Mesothelial cell of epicardium (in vitro differentiated cells): ENCODE results near the gene NCKAP1. TPM values are rescaled to one million over a fixed set of nuclear protein-coding genes. Genes with fewer than 3 reads are reported as not detected.

Experiments used
- DNase-seq, 2 experiments: peaks; one replicate each; pipeline ENCODE4 v3.0.0; 2021; ENCODE audit warnings: low spot score in 2 of 2; ENCODE audit not compliant: unreplicated experiment in 2 of 2
- H3K27ac Mint-ChIP-seq: 2 replicates; pipeline ENCODE4 v1.8.0; 2021; ENCODE audit warnings: mixed read lengths
- H3K27me3 Mint-ChIP-seq: 2 replicates; pipeline ENCODE4 v1.8.0; 2021; ENCODE audit warnings: low read depth, mixed read lengths
- H3K36me3 Mint-ChIP-seq: 2 replicates; pipeline ENCODE4 v1.8.0; 2021; ENCODE audit warnings: mixed read lengths
- H3K4me1 Mint-ChIP-seq: 2 replicates; pipeline ENCODE4 v1.8.0; 2021; ENCODE audit warnings: mixed read lengths
- H3K4me3 Mint-ChIP-seq: 2 replicates; pipeline ENCODE4 v1.8.0; 2021; ENCODE audit warnings: mild to moderate bottlenecking, moderate library complexity, mixed read lengths
- H3K9me3 Mint-ChIP-seq: 2 replicates; pipeline ENCODE4 v1.8.0; 2021; ENCODE audit warnings: mixed read lengths
- total RNA-seq: library from RNA; stranded (reverse); gene quantifications from 3 replicates; pipeline ENCODE4 v1.2.1, GENCODE V29; 2021
- TF ChIP-seq, protein P1 (sequence below): fragments of 200-600 bp; sonication (generic); IDR thresholded peaks from one replicate; pipeline ENCODE4 v1.5.0; 2021; ENCODE audit warnings: antibody characterized with exemption; ENCODE audit not compliant: unreplicated experiment

Gene NCKAP1
- total RNA-seq, 1 donor from 2014 or later = 104 TPM

DNA sequence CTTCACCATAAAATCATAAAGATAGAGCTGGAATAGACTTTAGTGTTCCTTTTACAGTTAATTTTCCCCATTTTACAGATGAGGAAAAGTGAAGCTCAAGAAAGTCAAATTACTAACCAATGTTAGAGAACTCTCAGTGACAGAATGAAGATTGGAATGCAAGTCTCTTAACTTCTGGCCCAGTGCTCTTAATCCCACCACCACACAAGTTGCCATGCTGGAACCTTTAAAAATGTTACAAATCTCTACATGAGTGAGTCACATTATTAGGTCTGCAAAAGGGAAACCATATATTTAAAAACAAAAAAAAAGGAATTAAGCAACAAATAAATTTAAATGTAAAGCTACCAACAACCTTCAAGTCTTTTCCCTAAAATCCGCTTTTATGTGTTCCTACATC, 3.5 kb downstream of the NCKAP1 start:
- Mint-ChIP-seq H3K4me3 (no peak overlapping the region), H3K9me3 (no peaks in the 10 kb centered on the region), H3K27me3 (peaks cover 4% of the 10 kb centered on the region), H3K4me1 (peaks cover 47% of the 10 kb centered on the region), H3K27ac (peak overlapping the region; percentile 62), H3K36me3 (no peaks in the 10 kb centered on the region)
- no peak for DNase-seq
- TF ChIP-seq, protein P1, sequence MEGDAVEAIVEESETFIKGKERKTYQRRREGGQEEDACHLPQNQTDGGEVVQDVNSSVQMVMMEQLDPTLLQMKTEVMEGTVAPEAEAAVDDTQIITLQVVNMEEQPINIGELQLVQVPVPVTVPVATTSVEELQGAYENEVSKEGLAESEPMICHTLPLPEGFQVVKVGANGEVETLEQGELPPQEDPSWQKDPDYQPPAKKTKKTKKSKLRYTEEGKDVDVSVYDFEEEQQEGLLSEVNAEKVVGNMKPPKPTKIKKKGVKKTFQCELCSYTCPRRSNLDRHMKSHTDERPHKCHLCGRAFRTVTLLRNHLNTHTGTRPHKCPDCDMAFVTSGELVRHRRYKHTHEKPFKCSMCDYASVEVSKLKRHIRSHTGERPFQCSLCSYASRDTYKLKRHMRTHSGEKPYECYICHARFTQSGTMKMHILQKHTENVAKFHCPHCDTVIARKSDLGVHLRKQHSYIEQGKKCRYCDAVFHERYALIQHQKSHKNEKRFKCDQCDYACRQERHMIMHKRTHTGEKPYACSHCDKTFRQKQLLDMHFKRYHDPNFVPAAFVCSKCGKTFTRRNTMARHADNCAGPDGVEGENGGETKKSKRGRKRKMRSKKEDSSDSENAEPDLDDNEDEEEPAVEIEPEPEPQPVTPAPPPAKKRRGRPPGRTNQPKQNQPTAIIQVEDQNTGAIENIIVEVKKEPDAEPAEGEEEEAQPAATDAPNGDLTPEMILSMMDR = no peak

DNA sequence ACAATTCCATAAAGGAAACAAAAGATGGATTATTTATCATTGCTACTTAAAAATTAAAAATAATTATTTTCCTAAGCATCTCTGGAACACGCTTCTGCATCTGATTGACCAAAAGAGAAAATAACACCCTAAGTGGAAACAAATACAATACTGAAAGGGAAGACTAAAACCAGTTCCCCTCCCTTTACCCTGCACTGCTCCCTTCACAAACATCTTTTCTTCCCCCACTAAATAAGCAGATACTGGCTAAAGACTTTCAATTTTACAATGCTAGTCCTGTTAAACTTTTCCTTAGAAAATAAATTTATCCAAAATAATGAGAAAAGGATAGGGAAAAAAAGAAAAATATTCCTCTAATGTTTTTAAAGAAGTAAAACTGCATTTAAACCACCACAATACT, 4.3 kb downstream of the NCKAP1 start:
- DNase-seq = no peak
- H3K27ac Mint-ChIP-seq = no peak overlapping the region
- no peaks in the 10 kb centered on the region for H3K36me3 Mint-ChIP-seq
- peaks cover 51% of the 10 kb centered on the region for H3K4me1 Mint-ChIP-seq
- H3K9me3 Mint-ChIP-seq = no peaks in the 10 kb centered on the region
- no peak overlapping the region for H3K4me3 Mint-ChIP-seq
- TF ChIP-seq, protein P1 = no peak
- H3K27me3 Mint-ChIP-seq = no peaks in the 10 kb centered on the region

DNA sequence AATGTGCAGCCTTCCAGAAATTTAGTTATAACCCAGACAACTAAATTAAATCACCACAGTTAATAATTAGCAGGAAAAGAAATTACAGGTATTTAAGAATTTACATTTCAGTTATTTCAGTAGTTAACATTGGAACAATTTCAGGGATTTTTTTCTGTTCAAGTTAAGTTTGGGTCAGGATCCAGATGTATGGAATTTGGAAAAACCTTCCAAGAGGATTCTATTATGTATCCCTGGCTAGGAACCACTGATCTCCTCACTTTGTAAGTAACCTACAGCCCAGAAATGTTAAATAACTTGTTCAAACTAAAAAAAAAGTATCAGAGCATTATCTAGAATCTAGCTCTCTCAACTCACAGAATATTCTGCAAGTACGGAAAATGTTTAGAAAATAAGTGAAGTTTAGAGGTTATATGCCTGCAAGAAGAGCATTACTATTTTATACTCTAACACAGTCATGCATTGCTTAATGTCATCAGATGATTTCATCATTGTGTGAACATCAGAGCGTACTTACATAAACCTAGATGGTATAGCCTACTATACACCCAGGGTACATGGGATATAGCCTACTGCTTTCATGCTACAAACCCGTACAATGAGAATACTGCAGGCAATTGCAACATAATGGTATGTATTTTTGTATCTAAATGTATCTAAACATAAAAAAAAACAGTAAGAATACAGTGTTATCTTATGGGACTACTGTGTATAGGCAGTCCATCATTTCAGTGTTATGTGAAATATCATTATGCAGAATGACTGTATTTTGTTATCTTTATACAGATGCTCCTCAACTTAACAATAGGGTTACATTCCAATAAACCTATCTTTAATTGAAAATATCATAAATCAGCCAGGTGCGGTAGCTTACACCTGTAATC, 6.1 kb downstream of the NCKAP1 start:
- peak overlapping the region; percentile 31 for H3K27ac Mint-ChIP-seq
- TF ChIP-seq, protein P1 = no peak
- no peaks in the 10 kb centered on the region for H3K9me3 Mint-ChIP-seq
- DNase-seq = no peak
- no peak overlapping the region for H3K4me3 Mint-ChIP-seq
- H3K27me3 Mint-ChIP-seq = no peaks in the 10 kb centered on the region
- peaks cover 48% of the 10 kb centered on the region for H3K4me1 Mint-ChIP-seq
- H3K36me3 Mint-ChIP-seq = no peaks in the 10 kb centered on the region

DNA sequence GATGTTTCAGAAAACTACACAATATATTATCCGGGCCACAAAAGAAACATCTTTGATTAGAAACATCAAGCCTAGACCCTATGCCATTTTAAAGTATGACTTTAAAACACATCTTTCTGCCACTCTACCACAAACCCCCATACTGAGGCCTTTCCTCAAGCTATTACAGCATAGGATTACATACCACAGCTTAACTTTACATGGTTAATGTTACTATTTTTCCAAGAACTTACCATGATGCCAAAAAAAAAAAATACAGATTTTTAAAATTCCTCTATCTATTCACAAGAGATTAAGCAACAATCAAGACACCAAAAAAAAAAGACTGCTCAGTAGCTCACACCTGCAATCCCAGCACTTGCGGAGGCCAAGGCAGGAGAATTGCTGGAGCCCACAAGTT, 9.0 kb downstream of the NCKAP1 start:
- TF ChIP-seq, protein P1 = no peak
- Mint-ChIP-seq H3K9me3 (no peaks in the 10 kb centered on the region), H3K27ac (no peak overlapping the region), H3K4me1 (peaks cover 25% of the 10 kb centered on the region), H3K27me3 (no peaks in the 10 kb centered on the region), H3K36me3 (no peaks in the 10 kb centered on the region), H3K4me3 (no peak overlapping the region)
- DNase-seq = no peak

DNA sequence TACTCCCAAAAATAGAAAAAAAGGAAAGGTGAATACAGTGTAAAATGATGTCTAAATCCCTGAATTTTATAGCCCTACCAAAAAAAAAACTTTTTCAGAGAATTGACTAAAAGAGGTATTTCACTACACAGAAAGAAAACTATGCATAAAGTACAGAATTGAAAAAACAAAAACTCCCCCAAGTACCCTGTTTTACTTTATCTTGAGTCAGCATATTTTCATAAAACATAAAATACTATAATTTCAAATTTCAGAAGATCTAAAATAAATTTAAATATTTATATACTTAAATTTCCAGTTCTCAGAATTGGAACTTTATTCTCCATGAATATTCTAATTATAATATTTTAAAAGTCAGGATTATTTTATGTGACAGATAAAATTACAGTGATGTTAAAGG, 10.1 kb downstream of the NCKAP1 start:
- H3K4me3 Mint-ChIP-seq = no peak overlapping the region
- H3K27ac Mint-ChIP-seq = no peak overlapping the region
- no peak for DNase-seq
- H3K4me1 Mint-ChIP-seq = peaks cover 26% of the 10 kb centered on the region
- no peaks in the 10 kb centered on the region for H3K27me3 Mint-ChIP-seq
- no peaks in the 10 kb centered on the region for H3K36me3 Mint-ChIP-seq
- TF ChIP-seq, protein P1 = no peak
- H3K9me3 Mint-ChIP-seq = no peaks in the 10 kb centered on the region
